ENCODE data around the gene SEC22A.

GRCh38 chr3:123272547-123272946, 70.8 kb downstream of the SEC22A start:
- TF ChIP-seq CTCF (IDR thresholded peaks at IDR 0.05) (no peak), EZH2 (IDR thresholded peaks at IDR 0.05; ENCODE audit: borderline replicate concordance, insufficient read depth, low read depth, low read length, poor library complexity, severe bottlenecking) (no peak)

All from B cell (primary cell).